GM19372 (cell line): ENCODE data around the gene CDCP2.

ENCODE experiments used
- ATAC-seq: cut with Tn5 transposase; IDR thresholded peaks from one replicate; pipeline ENCODE4 v1.9.1; 2021; ENCODE audit warnings: mild to moderate bottlenecking, low read depth, moderate library complexity; ENCODE audit not compliant: unreplicated experiment

Gene CDCP2

DNA sequence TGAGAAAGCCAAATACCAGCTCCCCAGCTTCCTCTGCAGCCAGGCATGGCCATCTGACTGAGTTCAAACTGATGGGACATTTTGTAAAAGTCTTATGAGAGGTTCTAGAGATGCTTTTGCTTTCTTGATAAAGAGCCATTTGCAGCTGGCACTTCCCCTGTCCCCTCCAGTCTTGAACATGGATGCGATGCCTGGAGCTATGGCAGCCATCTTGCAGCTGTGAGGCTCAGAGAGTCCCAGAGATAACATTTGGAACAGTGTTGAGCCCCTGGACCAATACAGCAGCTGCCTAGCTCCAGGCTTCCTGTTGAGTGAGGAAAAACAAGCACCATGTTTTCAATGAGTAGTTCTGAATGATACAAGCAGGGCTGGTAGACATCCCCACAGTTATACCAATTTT is 13.8 kb downstream of the CDCP2 start:
- no peak for ATAC-seq

DNA sequence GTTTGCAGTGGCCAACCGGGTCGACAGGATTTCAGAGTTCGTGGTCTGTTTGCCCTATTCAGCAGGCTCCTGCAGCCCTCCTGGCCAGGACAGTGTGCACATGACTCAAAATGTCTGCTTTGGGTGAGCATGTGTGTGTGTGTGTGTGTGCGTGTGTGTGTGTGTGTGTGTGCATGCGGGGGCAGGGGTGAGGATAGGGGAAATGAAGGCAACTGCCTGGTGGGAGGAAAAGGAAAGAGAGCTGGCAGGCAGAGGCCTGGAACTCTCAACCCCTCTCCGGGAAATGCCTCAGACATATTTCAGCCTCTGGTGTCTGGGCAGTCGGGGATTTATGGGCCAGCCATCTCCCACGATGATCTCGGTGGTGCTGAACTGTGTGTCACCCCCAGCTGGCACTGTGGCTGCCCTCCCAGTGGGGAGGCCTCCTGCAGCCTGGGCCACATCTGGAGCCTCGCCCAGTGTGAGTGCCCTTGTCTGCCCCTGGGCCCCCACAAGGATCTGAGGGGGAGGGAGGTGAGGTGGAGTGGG is 15.2 kb downstream of the CDCP2 start:
- ATAC-seq = no peak

DNA sequence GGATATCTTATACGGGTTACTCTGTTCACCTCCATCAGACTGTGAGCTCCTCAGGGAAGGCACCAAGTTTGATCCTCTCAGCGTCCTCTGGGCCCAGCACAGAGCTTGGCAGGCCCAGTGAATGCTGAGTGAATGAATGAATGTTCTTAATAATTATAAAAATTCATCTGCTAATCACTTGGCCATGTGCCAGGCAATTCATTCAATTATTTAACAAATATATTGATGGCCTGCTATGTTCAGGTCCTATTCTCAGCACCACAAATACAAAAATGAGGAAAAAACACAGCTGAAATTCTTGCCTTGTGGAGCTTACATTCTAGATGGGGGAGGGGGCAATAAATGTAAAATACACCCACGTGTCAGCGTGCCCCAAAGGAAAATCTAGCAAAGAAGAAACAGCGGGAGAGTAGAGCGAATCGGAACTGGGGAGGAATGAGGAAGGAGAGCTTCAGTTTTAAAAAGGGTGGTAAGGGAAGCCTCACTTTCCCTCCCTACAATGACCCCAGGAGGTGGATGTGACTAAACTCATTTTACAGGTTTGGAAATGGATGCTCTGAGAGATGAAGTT is 15.8 kb downstream of the CDCP2 start:
- no peak for ATAC-seq

DNA sequence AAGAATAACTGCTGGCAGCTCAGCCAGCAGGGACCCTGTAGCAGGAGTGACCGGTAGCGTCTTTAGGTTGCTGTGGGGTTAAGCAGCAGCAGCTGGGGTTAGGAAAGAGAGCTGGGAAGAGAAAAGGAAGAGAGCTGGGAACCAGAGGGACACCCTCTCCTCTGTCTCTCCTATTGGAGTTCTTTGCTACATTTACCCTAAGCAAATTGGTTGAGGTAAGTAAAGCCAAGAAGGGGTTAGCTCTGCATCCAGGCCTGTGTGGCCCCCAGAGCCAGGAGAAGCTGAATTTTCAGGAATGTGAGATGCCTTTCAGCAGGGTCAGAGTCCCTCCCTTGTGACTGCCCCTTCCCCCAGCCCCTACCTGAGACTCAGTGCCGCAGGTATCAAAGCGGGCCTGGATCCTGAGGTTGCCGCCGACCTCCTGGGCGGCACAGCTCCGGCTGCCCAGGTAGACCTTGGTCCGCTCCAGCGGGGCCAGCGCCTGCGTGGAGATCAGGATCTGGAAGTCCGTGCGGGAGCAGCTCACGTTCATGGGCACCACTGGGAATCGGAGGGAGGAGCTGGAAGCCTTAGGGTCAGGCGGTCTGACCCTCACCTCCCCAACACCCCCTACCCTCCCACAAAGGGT is 16.4 kb downstream of the CDCP2 start:
- ATAC-seq = no peak

DNA sequence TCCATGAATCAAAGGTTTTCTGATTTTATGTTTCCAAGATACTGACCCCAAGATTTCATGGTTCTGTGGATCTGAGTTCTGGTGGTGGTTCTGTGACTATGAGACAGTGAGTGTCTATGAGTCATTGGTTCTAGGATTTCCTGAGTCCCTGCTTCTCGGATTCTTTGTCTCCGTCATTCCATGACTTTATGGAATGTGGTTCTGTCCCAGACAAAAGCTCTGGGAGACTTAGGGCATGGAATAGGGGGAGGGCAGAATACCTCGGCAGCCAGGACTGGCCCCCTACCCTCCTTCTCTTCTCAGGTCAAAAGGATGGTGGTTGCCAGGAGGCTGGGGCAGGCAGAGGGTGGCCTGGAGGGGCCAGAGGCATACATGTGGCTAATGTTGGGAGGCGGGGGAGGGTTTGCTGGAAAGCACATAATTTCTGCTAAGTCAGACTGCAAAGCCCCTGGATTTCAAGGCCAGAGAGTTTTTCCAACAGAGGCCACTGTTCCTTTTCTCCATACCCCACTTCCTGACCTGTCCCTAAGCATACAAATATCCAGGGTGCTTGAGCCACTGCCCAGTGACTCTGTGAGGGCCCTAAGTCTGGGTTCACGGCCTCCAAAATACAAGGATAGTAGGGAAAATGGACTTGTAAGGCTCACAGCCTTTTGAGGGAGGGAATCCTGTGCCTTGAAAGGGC is 17.2 kb downstream of the CDCP2 start:
- no peak for ATAC-seq

DNA sequence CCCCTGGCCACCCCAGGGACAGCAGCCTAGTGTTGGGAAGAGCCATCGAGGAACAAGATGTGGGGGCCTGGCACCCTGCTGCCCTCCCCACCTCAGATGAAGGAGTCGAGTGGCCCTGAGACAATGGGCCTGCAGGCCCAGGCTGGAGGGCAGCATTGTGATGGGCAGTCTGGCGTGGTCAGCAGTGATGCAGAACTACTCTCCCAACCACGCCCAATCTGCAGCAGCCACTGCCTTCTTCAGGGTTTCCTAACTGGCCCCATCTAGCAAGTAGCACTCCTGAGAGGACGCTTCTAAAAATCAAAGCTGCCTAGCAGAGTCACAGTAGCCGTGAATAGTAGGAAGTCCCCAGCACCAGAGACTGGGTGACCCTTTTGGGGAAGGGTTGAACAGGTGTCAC is 18.5 kb downstream of the CDCP2 start:
- ATAC-seq = no peak

DNA sequence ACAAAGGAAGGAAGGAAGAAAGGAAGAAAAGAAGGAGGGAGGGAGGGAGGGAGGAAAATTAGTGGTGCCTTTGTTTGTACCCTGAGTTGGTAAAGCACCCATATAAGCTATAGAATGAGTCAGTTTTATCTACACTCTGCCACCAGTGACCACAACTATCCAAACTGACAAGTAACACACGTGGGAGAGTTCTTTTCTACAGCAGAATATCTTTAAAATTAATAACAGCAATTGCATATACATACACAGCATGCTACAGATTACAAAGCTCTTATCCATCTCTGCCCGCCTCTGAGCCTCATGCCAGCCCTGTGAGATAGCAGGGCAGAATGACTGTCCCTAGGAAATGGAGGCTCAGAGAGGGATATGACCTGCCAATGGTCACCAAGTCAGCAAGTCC is 20.3 kb downstream of the CDCP2 start:
- no peak for ATAC-seq

DNA sequence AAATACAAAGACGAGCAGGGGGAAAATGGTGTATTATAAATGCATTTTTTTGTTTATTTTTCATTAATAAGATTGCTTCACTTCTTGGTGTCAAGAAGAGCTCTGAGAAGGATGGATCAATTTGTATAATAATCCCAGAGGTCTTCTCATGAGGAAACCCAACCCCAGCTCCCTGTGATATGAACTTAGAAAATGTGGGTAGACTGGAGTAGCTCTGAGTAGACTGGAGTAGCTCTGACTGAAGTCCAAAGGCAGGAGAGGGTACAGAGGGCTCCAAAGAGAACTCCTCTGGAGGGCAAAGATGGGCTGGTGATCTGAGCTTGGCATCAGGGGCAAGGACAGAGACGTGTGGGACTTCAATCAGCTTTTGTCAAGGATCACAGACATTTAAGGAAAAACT is 21.4 kb downstream of the CDCP2 start:
- no peak for ATAC-seq

DNA sequence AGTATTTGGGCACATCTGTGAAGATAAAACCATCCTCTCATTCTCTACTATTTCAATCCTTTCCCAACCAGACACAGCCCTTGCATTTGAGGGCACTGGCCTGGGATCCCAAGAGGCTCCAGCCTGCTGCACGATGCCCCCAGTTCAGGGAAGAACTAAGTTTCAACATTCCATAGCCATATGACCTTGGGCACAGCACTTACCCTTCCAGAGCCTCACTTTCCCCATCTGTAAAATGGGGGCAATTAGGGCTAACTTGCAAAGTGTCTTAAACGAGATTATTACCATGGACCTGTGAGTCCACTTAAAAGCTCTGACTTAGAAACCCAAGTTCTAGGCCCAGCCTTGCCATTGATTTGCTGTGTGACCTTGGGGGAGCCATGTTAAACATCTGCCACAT is 22.9 kb downstream of the CDCP2 start:
- no peak for ATAC-seq

DNA sequence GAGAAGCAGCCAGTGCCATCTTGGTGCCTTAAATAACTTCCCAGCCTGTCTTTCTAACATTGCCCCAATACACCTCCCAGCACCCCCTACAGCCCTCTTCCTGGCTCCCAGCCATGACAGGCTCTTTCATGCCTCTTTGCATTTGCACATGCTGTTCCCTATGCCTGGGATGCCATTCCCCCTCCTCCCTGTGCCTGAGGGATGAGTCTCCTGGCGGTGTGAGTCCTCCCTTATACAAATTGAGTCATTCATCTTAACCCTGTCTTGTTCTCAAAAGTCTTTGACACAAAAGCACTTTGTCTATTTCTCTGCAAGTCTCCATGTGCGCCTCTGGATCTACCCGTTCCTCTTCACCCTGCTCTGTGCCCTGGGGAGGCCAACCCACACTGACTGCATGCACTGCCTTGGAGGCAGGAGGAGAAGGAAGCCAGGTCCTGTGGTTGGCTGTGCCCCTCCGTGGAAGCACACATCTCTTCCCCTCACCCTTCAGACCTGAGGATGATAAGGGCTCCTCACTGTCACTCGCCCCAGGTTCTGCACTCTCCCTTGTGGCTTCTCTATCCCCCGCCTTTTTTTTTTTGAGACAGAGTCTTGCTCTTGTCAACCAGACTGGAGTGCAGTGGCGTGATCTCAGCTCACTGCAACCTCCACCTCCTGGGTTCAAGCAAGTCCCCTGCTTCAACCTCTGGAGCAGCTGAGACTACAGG is 25.1 kb downstream of the CDCP2 start:
- ATAC-seq = no peak

DNA sequence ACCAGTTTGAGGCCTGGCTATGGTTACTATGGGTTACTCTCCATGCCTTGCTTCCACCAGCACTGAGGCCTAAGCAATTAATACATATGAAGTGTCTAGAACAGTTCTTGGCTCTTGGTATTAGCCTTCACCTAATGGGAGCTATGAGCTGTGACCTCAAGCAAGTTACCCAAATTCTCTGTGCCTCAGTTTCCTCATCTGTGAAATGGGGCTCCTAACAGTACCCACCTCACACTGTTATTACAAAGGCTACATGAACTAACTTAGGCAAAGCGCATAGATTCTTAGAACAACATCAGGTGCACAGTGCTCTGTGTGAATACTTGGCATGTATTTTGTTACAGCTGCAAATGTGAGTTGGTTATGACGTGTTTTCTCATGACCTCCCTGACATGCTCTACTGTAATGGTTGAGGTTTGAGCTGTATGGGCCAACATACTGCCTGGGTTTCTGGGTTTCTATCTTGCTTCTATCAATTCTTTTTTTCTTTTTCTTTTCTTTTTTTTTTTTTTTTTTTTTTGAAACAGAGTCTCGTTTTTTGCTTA is 26.5 kb downstream of the CDCP2 start:
- ATAC-seq = no peak

DNA sequence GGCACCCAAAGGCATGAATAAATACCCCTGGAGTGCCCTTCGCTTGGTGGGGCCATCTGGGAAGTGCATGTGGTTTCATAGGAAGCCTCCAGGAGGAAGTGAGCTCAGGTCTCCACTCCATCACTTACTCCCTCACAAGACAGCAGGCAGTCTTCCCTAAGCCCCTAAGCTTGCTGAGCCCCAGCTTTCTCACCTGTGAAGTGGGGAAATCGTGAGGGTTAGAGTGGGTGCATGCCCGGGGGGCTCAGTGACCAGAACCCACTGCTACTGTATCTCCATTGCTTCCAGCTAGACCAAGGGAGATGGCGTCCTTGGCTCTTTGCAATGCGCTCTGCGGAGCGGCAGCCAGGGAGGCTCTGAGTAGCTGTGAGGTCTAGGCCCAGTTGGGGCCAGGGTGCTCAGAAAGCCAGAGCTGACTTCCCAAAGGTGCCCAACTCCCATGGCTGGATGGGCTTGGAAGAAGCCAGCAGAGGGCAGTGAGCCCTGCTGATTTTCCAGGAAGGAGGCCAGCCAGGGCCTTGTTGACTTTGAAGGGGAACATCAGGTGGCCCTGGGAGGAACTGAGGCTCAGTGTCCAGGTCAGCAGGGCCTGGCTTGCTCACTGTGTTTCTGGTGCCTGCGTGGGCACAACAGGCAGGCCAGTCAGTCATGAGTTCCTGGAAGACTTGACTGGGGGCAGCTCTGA is 27.3 kb downstream of the CDCP2 start:
- ATAC-seq = no peak

DNA sequence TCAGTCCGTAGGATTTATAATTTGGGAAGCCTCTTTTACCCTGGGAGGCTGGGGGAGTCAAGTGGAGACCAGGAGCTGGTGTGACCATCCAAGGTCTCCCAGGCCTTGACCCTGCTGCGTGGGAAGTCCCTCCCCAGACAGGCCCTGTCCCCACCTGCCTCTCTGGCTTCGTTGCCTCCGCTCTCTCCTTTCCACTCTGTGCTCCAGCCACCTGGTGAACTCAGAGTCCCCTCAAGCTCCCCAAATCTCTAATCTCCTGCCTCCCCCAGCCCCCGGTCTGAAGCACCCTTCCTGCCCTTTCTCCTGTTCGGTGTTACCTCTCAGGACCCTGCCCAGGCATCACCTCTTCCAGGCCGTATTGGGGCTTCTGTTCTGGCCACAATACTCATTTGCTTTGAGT is 27.9 kb downstream of the CDCP2 start:
- ATAC-seq = no peak

DNA sequence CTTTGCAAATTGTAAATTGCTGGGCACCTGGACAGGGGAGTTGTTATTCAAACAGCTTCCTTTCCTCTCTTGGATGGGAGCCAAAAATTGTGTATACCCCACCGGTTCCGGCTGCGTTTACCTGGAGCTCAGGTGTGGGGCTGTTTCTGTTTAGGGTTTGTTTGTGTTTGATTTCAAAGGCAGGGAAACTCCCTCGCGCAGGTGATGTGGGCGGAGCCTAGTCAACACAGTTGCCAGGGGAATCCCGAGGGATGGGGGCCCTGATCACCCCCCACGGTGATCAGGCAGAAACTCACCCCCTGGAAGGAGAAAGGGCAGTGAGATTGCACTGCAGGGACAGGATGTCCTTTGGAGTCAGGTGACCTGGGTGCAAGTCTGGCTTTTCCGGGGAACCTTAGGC is 28.3 kb downstream of the CDCP2 start:
- ATAC-seq = no peak

DNA sequence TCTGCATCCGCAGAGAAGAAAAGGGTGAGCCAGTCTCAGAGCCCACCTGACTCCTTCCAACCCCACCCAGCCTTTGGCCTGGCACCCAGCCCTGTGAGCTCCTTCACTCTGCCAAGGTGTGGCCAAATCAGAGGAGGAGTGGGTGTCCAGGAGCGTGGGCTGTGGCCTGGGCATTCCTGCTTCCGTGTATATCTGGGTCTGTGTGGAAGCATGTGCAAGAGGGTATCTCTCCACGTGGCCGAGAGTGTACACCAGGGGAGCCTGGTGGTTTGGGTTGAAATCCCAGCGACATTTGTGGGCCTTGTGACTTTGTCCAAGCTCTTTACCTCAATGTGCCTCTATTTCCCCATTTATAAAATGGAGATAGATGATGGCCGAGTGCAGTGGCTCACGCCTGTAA is 29.8 kb downstream of the CDCP2 start:
- no peak for ATAC-seq

DNA sequence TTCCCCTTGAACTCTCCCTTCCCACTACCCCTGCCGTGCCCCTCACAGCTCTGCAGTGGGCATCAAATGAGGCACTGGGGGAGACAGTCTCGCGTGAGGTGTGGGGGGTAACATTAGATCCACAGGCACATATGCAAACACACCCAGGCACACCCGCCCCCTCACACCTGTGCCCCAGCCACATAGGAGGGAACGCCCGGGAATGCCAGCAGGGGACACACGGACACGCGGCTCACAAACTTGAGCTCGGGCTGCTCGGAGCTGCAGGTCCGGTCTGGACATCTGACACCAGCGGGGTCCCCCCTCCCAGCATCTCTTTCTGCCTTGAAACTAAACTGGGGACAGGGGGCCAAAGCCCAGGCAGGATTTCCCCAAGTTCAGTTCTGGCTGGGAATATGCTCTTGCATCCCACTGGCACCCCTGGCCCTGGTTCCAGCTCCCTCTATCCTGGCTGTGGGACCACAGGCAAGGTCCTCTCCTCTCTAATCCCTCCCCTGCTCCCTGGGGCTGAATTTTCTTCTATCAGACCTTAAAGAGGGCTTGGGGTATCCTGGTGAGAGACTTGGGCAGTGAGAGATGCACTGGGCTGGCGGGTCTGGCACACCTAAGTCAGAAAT is 30.6 kb downstream of the CDCP2 start:
- ATAC-seq = no peak

DNA sequence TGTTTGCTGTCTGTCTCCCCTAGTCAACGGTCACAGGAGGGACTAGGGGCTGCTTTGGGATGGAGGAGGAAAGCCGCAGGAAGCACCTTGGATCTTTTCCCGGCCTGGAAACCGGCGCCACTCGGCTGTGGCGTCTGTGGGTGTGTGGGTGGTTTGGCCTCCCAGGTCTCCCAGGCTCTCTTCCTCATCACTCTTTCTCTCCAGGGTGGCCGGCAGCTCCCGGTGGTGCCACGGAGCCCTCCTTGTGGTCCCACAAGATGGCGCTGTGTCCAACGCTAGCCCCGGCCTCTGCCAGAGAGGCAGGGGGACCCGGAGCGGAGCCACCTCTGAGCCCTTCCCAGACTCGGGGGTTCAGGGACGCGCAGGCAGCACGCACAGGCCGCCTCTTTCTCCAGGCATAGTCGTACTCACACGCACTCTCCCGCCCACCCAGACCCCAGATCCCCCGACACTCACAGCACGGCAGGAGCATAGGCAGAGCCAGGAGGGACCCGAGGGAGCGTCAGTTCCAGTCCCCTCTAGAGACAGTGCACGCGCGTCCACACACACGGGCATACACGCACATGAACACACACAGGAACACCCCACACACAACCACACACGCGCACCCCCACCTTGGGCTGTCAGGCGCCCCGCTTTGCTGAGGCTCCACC is 31.2 kb downstream of the CDCP2 start:
- ATAC-seq = no peak

DNA sequence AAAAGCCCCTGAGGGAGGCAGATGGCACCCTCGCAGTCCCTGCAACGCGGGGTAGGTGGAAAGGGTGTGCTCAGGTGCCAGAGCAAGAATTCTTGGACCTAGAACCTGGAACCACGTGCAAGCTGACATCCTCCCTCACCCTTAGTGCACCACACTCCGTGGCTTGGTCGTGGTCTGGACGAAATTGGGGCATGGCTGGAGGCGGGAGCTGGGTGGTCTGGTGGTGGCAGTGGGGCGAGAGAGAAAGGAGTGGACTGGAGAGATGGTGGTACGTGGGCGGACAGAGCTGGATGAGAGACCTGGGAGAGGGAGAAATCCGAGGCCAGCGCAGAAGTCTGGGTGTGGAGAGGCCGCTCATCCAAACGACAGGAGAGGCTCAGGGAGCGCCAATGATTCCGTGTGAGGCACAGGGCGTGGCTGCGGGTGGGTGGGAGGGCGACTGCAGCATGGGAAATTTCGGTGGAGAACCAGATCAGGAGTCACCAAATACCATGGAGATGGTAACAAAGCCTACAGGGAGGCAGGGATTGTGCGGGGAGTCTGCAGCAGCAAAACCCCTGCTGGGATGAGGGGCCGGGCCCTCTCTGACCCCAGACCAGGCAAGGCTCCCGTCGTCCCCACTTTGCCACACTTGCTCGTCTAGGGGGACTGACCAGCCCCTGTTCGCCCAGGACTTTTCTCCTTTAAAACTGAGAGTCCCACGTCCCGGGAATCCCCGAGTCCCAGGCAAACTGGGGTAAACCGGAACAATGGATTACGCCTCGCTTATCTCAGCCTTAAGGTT is 31.9 kb downstream of the CDCP2 start:
- ATAC-seq = no peak
